Left lung (tissue), 14 donors: ENCODE results near the gene DUSP16. TPM values are rescaled to one million over a fixed set of nuclear protein-coding genes. Genes with fewer than 3 reads are reported as not detected.

Experiments used
- ATAC-seq: fragments of 200-7000 bp; cut with Tn5 transposase; one replicate; pipeline ENCODE4 v1.9.1; 2020; ENCODE audit warnings: moderate library complexity
- DNase-seq, 4 donors: peaks; one replicate each; pipeline ENCODE4 v3.0.0-alpha.2; 2013 to 2020
- H3K27ac ChIP-seq, 2 donors: fragments of 200-600 bp; sonication (generic) in 1 of 2; one replicate each; pipeline versions ENCODE4 v1.5.0 to v1.8.0; 2020 to 2021
- H3K27me3 ChIP-seq, 2 donors: fragments of 200-600 bp; sonication (generic) in 1 of 2; one replicate each; pipeline versions ENCODE4 v1.5.0 to v1.8.0; 2020 to 2021
- H3K36me3 ChIP-seq, 2 donors: fragments of 200-600 bp; sonication (generic) in 1 of 2; one replicate each; pipeline versions ENCODE4 v1.5.0 to v1.8.0; 2020 to 2021
- H3K4me1 ChIP-seq, 2 donors: fragments of 200-600 bp; one replicate each; pipeline ENCODE4 v1.8.0; 2021
- H3K4me3 ChIP-seq, 2 donors: fragments of 200-600 bp; sonication (generic) in 1 of 2; one replicate each; pipeline versions ENCODE4 v1.5.0 to v1.8.0; 2020 to 2021; ENCODE audit warnings: mild to moderate bottlenecking in 1 of 2
- H3K9me3 ChIP-seq, 2 donors: fragments of 200-600 bp; sonication (generic) in 1 of 2; one replicate each; pipeline versions ENCODE4 v1.5.0 to v1.8.0; 2020 to 2021
- CTCF ChIP-seq, 2 donors: fragments of 200-600 bp; sonication (generic) in 1 of 2; IDR thresholded peaks; one replicate each; pipeline versions ENCODE4 v1.5.0 to v1.8.0; 2021; ENCODE audit warnings: antibody characterized with exemption in 2 of 2
- intact Hi-C, 2 donors: fragments of 100-400 bp; cut with DNase I; formaldehyde crosslinking; loops; one replicate each; pipeline versions ENCODE4 v1.11.2 to v1.14.2; 2022
- long read RNA-seq, 12 donors: library from polyadenylated mRNA in 2 of 12; unstranded in 2 of 12; transcript quantifications; one replicate each; pipeline ENCODE4 v2.0.0 and lab custom pipeline, GENCODE V29; 2019 to 2026
- polyA plus RNA-seq, 6 donors: library from polyadenylated mRNA; unstranded; fragments of 120-200 nt; gene quantifications; one replicate each; pipeline ENCODE4 v1.2.1, GENCODE V29; 2013; ENCODE audit not compliant: insufficient read length in 6 of 6
- total RNA-seq, 2 donors: library from RNA; stranded (reverse); fragmentation: NEBNext Ultra II Directional; extraction: Animal tissue kit (Norgen Biotek cat#: 25700); gene quantifications; one replicate each; pipeline ENCODE4 v1.2.1, GENCODE V29; 2021
- donor health status: DM: no; HTN: yes; CAD: no.
- donor health status: DM: no; HTN: no; CAD: no.

Gene DUSP16
- total RNA-seq (10 to 100 TPM; 31.7 to 45.6 TPM), polyA plus RNA-seq (10 to 100 TPM; 32.2 to 38.8 (median 35.5) TPM)
- long read RNA-seq, donor 1, full-length matches to known transcripts = 7 of 37 reads
- long read RNA-seq, donor 1, partial matches to known transcripts = 30 of 37 reads
- long read RNA-seq, donor 1, other reads (novel, unspliced or antisense) = 0 of 37 reads
- long read RNA-seq, donor 2, full-length matches to known transcripts = 8 of 27 reads
- long read RNA-seq, donor 2, partial matches to known transcripts = 19 of 27 reads
- long read RNA-seq, donor 2, other reads (novel, unspliced or antisense) = 0 of 27 reads
- long read RNA-seq, donor 3, full-length matches to known transcripts = 5 of 5 reads
- long read RNA-seq, donor 3, partial matches to known transcripts = 0 of 5 reads
- long read RNA-seq, donor 3, other reads (novel, unspliced or antisense) = 0 of 5 reads
- long read RNA-seq, donor 4, full-length matches to known transcripts = 1 of 2 reads
- long read RNA-seq, donor 4, partial matches to known transcripts = 1 of 2 reads
- long read RNA-seq, donor 4, other reads (novel, unspliced or antisense) = 0 of 2 reads
- long read RNA-seq, donor 5, full-length matches to known transcripts = 3 of 20 reads
- long read RNA-seq, donor 5, partial matches to known transcripts = 17 of 20 reads
- long read RNA-seq, donor 5, other reads (novel, unspliced or antisense) = 0 of 20 reads
- long read RNA-seq, donor 6, full-length matches to known transcripts = 6 of 11 reads
- long read RNA-seq, donor 6, partial matches to known transcripts = 5 of 11 reads
- long read RNA-seq, donor 6, other reads (novel, unspliced or antisense) = 0 of 11 reads
- long read RNA-seq, donor 7, full-length matches to known transcripts = 1 of 1 reads
- long read RNA-seq, donor 7, partial matches to known transcripts = 0 of 1 reads
- long read RNA-seq, donor 7, other reads (novel, unspliced or antisense) = 0 of 1 reads
- long read RNA-seq, donor 8, full-length matches to known transcripts = 3 of 12 reads
- long read RNA-seq, donor 8, partial matches to known transcripts = 9 of 12 reads
- long read RNA-seq, donor 8, other reads (novel, unspliced or antisense) = 0 of 12 reads
- long read RNA-seq, donor 9 = 0 reads
- long read RNA-seq, donor 10 = 0 reads
- long read RNA-seq, donor 11, full-length matches to known transcripts = 1 of 6 reads
- long read RNA-seq, donor 11, partial matches to known transcripts = 5 of 6 reads
- long read RNA-seq, donor 11, other reads (novel, unspliced or antisense) = 0 of 6 reads
- long read RNA-seq, donor 12, full-length matches to known transcripts = 3 of 10 reads
- long read RNA-seq, donor 12, partial matches to known transcripts = 7 of 10 reads
- long read RNA-seq, donor 12, other reads (novel, unspliced or antisense) = 0 of 10 reads

GRCh38 chr12:12562585-12563261 is at the start of gene DUSP16:
Gene DUSP16, minus strand, starts transcription at chr12:12562863. Its CDS starts 41,765 bp downstream, at chr12:12521098.
- Histone ChIP-seq H3K9me3 (no peaks in the 10 kb centered on the region), H3K36me3 (no peaks in the 10 kb centered on the region), H3K4me3 (peak within 1 kb of the TSS; percentile 61 to 62), H3K27ac (peak within 1 kb of the TSS; percentile 97 to 99), H3K27me3 (no peaks in the 10 kb centered on the region), H3K4me1 (peaks cover 5 to 38% of the 10 kb centered on the region in 2 donors)
- no peak for TF ChIP-seq CTCF (IDR thresholded peaks at IDR 0.05)
- peak; percentile 94 to 99 (median 96) for DNase-seq
- intact Hi-C loops = loop anchor here in 1 of 2 donors (10.0 kb wide), 1 partner anchor 188 kb away; no protein-coding TSS in a partner anchor
- peak; percentile 89 for ATAC-seq

GRCh38 chr12:12612358-12612757 is 49.7 kb upstream of the DUSP16 start:
- no peaks in the 10 kb centered on the region for H3K36me3 ChIP-seq
- TF ChIP-seq CTCF (IDR thresholded peaks at IDR 0.05) = no peak
- ATAC-seq = peak; percentile 56
- H3K27me3 ChIP-seq = no peaks in the 10 kb centered on the region
- H3K4me1 ChIP-seq = peaks cover 0 to 54% of the 10 kb centered on the region in 2 donors
- peak overlapping the region; percentile 96 to 97 for H3K27ac ChIP-seq
- DNase-seq = peak in 2 of 4 donors; percentile 35 to 55
- intact Hi-C loops = no loop called here
- H3K9me3 ChIP-seq = no peaks in the 10 kb centered on the region
- peak overlapping the region; percentile 77 to 78 for H3K4me3 ChIP-seq

- ATAC-seq = peak; percentile 95
- H3K9me3 ChIP-seq = no peaks in the 10 kb centered on the region
- peak within 1 kb of the TSS; percentile 96 to 97 for H3K27ac ChIP-seq
- TF ChIP-seq CTCF (IDR thresholded peaks at IDR 0.05) = no peak
- H3K4me3 ChIP-seq = peak within 1 kb of the TSS; percentile 77 to 78
- intact Hi-C loops = no loop called here
- peak; percentile 90 to 96 (median 94) for DNase-seq
- H3K4me1 ChIP-seq = peaks cover 0 to 49% of the 10 kb centered on the region in 2 donors
- no peaks in the 10 kb centered on the region for H3K27me3 ChIP-seq
- no peaks in the 10 kb centered on the region for H3K36me3 ChIP-seq
Observed at GRCh38 chr12:12611512-12612306, 49.0 kb upstream of the DUSP16 start, which contains the start of gene CREBL2. Gene CREBL2, plus strand, starts transcription at chr12:12611876. Its CDS starts 297 bp downstream, at chr12:12612173.

GRCh38 chr12:12610711-12611110 is 48.0 kb upstream of the DUSP16 start:
- DNase-seq (no peak), ATAC-seq (no peak)
- H3K4me3 ChIP-seq = peak overlapping the region; percentile 77 to 78
- peak overlapping the region; percentile 96 to 97 for H3K27ac ChIP-seq
- peaks cover 0 to 42% of the 10 kb centered on the region in 2 donors for H3K4me1 ChIP-seq
- H3K36me3 ChIP-seq = no peaks in the 10 kb centered on the region
- TF ChIP-seq CTCF (IDR thresholded peaks at IDR 0.05) = no peak
- H3K9me3 ChIP-seq = no peaks in the 10 kb centered on the region
- H3K27me3 ChIP-seq = no peaks in the 10 kb centered on the region
- intact Hi-C loops = no loop called here
